Activated T-helper 1 cell treated with anti-CD3 and anti-CD28 coated beads, Interleukin-12 subunit alpha, Interleukin-12 subunit beta, Interleukin-2, Interleukin-4 antibody, amounts not matched to agents 30 ng/mL and 10 ng/mL and 1 ng/mL, durations not matched to agents 14 hours and 24 hours and 36 hours (primary cell): ENCODE results near the gene SLC25A22. TPM values are rescaled to one million over a fixed set of nuclear protein-coding genes. Genes with fewer than 3 reads are reported as not detected.

Source experiments
- DNase-seq: peaks from one replicate; pipeline ENCODE4 v3.0.0; 2021; ENCODE audit warnings: low spot score
- H3K27ac Mint-ChIP-seq: one replicate; pipeline ENCODE4 v1.8.0; 2021; ENCODE audit warnings: mild to moderate bottlenecking, mixed read lengths
- H3K27me3 Mint-ChIP-seq: one replicate; pipeline ENCODE4 v1.8.0; 2022; ENCODE audit warnings: mild to moderate bottlenecking, moderate library complexity, mixed read lengths; ENCODE audit not compliant: insufficient read depth
- H3K36me3 Mint-ChIP-seq: one replicate; pipeline ENCODE4 v1.8.0; 2021; ENCODE audit warnings: low read depth, mixed read lengths
- H3K4me1 Mint-ChIP-seq: one replicate; pipeline ENCODE4 v1.8.0; 2021; ENCODE audit warnings: low read depth, mixed read lengths
- H3K4me3 Mint-ChIP-seq: one replicate; pipeline ENCODE4 v1.8.0; 2021; ENCODE audit warnings: mild to moderate bottlenecking, moderate library complexity, mixed read lengths
- H3K9me3 Mint-ChIP-seq: one replicate; pipeline ENCODE4 v1.8.0; 2021; ENCODE audit warnings: mixed read lengths
- intact Hi-C: fragments of 100-400 bp; cut with micrococcal nuclease; formaldehyde crosslinking; loops from one replicate; pipeline ENCODE4 v1.15.1; 2024
- total RNA-seq: library from RNA; stranded (reverse); gene quantifications from 2 replicates; pipeline ENCODE4 v1.2.3, GENCODE V29; 2022

The SLC25A22 gene
- total RNA-seq, 1 donor from 2014 or later, result 87.6 TPM

DNA sequence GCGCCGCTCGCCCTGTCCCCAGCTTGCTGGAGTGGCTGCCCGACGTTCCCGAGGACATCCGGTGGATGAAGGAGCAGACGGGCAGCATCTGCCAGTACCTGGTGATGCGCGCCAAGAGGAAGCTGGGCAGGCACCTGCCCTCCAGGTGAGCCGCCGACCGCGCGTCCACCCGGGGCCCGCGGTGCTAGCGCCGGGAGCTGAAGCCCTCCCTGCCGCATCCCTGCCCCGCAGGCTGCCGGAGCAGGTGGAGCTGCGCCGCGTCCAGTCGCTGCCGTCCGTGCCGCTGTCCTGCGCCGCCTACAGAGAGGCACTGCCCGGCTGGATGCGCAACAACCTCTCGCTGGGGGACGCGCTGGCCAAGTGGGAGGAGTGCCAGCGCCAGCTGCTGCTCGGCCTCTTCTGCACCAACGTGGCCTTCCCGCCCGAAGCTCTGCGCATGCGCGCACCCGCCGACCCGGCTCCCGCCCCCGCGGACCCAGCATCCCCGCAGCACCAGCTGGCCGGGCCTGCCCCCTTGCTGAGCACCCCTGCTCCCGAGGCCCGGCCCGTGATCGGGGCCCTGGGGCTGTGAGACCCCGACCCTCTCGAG lies 26.3 kb upstream of the SLC25A22 start:
- no peak overlapping the region for H3K4me3 Mint-ChIP-seq
- H3K4me1 Mint-ChIP-seq, result peaks cover 6% of the 10 kb centered on the region
- peaks cover 20% of the 10 kb centered on the region for H3K27me3 Mint-ChIP-seq
- intact Hi-C loops, result no loop called here
- H3K27ac Mint-ChIP-seq, result no peak overlapping the region
- DNase-seq, result no peak
- H3K36me3 Mint-ChIP-seq, result peaks cover 2% of the 10 kb centered on the region
- no peaks in the 10 kb centered on the region for H3K9me3 Mint-ChIP-seq

DNA sequence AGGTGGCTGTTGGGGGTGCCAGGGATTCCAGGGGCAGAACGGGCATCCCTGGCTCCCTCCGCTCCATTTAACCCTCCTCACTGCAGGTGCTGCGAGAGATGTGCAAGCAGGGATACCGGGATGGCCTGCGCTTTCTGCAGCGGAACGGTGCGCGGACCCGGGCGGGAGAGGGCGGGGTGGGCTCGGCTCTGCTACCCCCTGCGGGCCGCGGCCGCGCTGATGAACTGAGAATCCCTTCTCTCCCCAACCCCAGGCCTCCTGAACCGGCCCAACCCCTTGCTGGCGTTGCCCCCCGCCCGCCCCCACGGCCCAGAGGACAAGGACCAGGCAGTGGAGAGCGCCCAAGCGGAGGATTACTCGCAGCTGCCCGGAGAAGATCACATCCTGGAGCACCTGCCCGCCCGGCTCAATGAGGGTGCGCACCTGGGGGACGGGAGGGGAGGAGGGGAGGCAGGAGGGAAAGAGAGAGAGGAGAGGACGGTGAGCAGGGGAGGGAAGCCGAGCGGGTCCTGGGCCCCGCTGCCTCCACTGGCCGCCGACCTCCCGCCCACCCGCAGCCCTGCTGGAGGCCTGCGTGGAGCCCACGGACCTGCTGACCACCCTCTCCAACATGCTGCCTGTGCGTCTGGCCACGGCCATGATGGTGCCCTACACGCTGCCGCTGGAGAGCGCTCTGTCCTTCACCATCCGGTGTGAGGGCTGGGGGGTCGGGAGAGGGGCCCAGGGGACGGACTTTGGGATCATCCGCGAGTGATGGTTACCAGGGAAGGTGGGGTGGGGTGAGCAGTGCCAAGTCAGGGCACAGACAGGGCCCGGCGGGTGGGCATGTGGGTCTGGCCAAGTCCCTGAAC lies 25.6 kb upstream of the SLC25A22 start:
- Mint-ChIP-seq H3K9me3 (no peaks in the 10 kb centered on the region), H3K4me1 (peaks cover 6% of the 10 kb centered on the region), H3K4me3 (no peak overlapping the region), H3K27me3 (peaks cover 13% of the 10 kb centered on the region), H3K27ac (no peak overlapping the region), H3K36me3 (peaks cover 2% of the 10 kb centered on the region)
- intact Hi-C loops, result no loop called here
- DNase-seq, result no peak

DNA sequence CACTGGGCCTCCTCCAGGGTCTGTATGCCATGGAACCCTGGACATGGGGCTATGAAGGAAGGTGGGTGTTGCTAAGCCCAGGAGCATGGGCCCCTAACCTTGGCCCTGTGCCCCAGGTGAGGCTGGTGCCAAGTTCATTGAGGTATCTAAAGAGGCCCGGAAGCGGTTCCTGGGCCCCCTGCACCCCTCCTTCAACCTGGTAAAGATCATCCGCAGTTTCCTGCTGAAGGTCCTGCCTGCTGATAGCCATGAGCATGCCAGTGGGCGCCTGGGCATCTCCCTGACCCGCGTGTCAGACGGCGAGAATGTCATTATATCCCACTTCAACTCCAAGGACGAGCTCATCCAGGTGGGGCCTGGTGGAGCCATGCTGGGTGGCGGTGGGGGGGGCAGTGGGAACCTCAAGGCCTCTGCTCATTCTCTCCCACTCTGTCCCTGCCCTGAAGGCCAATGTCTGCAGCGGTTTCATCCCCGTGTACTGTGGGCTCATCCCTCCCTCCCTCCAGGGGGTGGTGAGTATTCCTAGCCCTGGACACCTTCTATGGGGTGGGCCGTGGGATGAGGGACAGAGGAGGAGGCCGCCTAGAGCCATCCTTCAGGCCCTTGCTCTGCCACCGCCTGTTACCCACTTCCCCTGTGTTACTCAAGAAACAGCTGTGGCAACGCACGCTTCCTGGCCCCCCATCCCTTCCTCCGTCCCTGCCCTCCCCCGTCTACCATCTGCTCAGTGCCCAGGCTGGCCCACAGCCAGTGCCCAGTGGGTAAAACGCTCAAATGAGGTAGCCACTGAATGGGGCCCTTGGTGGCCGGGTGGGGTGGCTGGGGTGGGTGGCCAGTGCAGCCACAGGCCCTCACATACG lies 23.7 kb upstream of the SLC25A22 start:
- Mint-ChIP-seq H3K4me3 (peak overlapping the region; percentile 42), H3K27me3 (peaks cover 3% of the 10 kb centered on the region), H3K9me3 (no peaks in the 10 kb centered on the region), H3K4me1 (no peaks in the 10 kb centered on the region), H3K27ac (no peak overlapping the region), H3K36me3 (peaks cover 2% of the 10 kb centered on the region)
- no peak for DNase-seq
- intact Hi-C loops, result no loop called here

DNA sequence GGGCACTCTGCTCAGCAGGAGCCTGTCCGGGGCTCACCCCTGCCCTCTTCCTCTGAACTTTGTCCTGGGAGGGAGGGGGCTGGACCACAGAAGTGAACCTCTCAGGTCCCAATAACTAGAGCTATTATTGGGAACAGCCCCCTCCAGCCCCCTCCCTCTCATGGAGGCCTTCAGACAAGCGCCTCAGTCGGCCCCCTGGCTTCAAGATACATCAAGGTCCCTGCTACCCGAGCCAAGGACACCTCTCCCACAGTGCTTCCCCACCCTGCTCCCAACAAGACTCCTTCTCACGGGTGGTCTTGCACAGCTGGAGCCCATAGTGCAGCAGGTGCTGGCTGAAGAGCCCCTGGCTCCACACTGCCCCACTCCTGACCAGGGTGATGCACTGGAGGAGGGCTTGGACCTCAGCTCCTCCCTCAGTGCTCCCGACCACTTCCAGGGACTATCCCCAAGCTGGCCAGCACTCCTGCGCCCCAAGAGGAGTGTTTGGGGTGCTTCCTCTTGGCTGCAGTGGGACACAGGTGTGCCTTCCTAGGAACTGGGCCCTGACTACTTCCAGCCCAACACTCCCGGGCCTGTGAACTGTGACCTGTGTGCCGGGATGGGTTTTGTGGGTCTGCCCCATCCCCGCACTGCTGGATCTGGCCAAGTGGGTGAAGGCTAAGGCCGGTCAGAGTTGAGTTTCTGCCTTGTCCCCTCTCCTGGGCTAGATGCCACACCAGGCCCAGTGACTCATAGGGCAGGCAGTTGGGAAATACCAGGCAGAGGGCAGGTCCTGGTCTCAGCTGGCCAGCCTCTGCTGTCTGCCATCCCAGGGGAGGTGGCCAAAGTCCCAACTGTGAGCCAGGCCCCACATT lies 22.8 kb upstream of the SLC25A22 start:
- no peak for DNase-seq
- intact Hi-C loops, result loop anchor here (1.0 kb wide), 2 partner anchors 11 to 21 kb away; partner anchors contain the start of genes CD151, POLR2L and TSPAN4
- Mint-ChIP-seq H3K36me3 (peaks cover 2% of the 10 kb centered on the region), H3K27ac (peak overlapping the region; percentile 18), H3K4me3 (peak overlapping the region; percentile 87), H3K4me1 (no peaks in the 10 kb centered on the region), H3K27me3 (no peaks in the 10 kb centered on the region), H3K9me3 (no peaks in the 10 kb centered on the region)

DNA sequence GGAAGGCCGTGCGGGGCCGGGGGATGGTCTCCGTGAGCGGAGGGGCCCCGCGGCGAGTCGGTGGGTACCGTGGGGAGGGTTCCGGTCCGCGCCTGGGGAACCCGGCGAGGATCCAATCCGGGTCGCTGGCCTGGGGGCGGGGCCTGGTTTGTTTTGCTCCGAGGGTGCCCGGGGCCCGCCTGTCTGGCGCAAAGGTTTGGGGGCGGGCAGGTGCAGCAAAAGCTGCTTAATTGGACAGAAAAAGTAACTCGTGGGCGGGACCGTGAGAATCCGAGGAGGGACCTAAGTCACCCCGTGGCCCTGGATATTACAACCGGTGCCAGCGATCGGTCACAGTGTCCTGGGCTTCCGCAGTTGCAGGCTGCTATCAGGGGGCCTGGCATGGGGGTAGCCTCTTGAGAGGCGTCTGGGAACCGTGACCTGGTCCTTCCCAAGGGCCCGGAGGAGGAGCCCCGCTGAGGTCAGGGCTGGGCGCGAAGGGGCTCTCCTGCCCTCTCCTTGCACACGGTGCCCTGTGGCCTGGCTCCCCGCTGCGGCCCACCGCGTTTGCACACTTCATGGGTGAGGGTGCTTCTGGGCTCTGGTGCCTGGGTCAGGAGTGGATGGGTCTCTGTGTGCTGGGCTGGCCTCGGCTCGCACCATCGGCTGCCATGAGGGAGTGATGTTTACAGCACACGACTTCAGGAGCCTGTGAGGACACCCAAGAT lies 22.0 kb upstream of the SLC25A22 start:
- Mint-ChIP-seq H3K9me3 (no peaks in the 10 kb centered on the region), H3K4me1 (no peaks in the 10 kb centered on the region), H3K36me3 (peaks cover 2% of the 10 kb centered on the region), H3K4me3 (peak overlapping the region; percentile 87), H3K27ac (peak overlapping the region; percentile 81), H3K27me3 (no peaks in the 10 kb centered on the region)
- peak; percentile 92 for DNase-seq
- intact Hi-C loops, result loop anchor here (1.0 kb wide), 5 partner anchors 7 to 24 kb away; partner anchors contain the start of genes CD151, CRACR2B, POLR2L and RPLP2

DNA sequence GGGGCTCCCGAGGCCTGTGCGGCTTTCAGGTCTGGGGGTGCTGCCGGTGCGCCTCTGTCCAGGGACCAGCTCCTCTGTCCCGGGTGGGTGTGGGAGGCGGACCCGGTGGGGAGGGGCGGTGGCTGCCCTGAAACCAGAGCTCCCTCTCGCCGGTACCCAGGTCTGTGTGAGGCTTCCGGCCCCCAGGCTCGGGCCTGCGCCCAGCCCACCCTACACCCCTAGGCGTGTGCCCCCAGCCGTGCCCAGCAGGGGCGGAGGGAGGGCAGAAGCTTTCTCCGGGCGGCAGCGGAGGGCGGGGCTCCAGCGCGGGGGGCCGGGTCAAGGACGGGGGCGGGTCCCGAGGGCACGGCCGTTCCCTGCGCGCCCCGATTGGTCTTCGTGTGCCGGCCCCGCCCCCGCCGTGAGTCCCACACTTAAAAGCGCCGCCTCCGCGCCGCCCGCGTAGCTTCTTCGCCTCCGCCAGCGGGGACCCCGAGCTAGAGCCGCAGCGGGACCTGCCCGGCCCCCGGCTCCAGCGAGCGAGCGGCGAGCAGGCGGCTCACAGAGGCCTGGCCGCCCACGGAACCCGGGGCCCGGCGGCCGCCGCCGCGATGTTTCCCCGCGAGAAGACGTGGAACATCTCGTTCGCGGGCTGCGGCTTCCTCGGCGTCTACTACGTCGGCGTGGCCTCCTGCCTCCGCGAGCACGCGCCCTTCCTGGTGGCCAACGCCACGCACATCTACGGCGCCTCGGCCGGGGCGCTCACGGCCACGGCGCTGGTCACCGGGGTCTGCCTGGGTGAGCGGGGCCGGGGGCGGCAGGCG lies 21.2 kb upstream of the SLC25A22 start:
- intact Hi-C loops, result loop anchor here (1.0 kb wide), 3 partner anchors 8 to 23 kb away; partner anchors contain the start of genes CRACR2B and RPLP2
- H3K27me3 Mint-ChIP-seq, result no peaks in the 10 kb centered on the region
- peak; percentile 86 for DNase-seq
- no peaks in the 10 kb centered on the region for H3K4me1 Mint-ChIP-seq
- no peak overlapping the region for H3K27ac Mint-ChIP-seq
- no peaks in the 10 kb centered on the region for H3K36me3 Mint-ChIP-seq
- H3K9me3 Mint-ChIP-seq, result no peaks in the 10 kb centered on the region
- H3K4me3 Mint-ChIP-seq, result peak overlapping the region; percentile 87

DNA sequence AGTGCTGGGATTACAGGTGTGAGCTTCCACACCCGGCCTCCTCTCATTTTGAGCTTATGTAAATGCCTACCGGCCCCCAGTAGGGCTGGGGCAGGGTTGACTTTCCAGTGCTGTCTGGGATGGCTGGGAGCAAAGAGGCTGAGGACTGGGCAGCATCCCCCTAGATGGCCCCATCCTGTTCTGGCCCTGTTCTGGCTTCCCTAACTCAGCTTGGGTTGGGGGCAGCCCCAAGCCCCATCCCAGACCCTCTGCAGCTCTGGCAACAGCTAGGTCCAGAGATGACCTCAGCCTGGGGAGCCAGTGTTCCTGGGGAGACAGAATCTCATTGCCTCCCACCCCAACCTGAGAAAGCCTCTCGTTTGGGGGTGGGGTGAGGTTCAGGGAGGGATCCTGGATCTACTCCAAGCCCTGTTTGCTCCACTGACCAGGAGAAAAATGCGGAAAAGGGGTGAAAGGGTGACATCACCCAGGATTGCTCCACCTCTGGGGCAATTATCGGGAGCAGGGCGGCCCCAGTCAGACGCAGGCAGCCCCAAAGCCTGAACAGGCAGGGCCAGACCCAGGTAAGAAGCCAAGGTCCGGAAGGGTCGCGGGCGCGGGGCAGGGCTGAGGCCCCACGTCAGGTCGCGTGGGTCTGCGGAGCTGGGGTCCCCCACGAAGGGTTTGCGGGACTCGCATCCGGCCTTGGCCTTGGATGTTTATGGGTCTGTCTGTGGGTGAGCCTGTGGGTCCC lies 20.5 kb upstream of the SLC25A22 start, which contains the start of gene PNPLA2:
Gene PNPLA2, plus strand, starts transcription at position 519 of the 733 bp plus-strand sequence. CDS start 805 bp downstream, outside the sequence.
- H3K4me3 Mint-ChIP-seq, result peak within 1 kb of the TSS; percentile 87
- no peaks in the 10 kb centered on the region for H3K9me3 Mint-ChIP-seq
- intact Hi-C loops, result loop anchor here (1.0 kb wide), 3 partner anchors 9 to 22 kb away; partner anchors contain the start of genes CRACR2B and RPLP2
- H3K36me3 Mint-ChIP-seq, result no peaks in the 10 kb centered on the region
- H3K27ac Mint-ChIP-seq, result peak within 1 kb of the TSS; percentile 77
- DNase-seq, result no peak
- no peaks in the 10 kb centered on the region for H3K27me3 Mint-ChIP-seq
- H3K4me1 Mint-ChIP-seq, result no peaks in the 10 kb centered on the region

DNA sequence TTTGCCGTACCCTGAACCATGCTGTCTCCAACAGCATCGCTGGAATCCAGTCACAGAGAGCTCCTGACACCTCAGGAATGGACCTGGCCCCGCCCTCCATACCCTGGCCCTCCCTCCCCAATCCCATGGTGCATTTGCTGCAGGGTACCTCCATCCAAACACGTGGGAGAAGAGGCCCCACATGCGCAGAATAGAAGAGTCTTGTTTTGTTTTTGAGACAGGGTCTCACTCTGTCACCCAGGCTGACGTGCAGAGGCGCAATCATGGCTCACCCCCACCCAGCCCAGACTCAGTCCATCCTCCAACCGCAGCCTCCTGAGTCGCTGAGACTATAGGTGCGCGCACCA lies 18.3 kb upstream of the SLC25A22 start:
- no peaks in the 10 kb centered on the region for H3K9me3 Mint-ChIP-seq
- intact Hi-C loops, result no loop called here
- no peaks in the 10 kb centered on the region for H3K27me3 Mint-ChIP-seq
- no peak for DNase-seq
- H3K4me3 Mint-ChIP-seq, result no peak overlapping the region
- H3K4me1 Mint-ChIP-seq, result peaks cover 12% of the 10 kb centered on the region
- no peak overlapping the region for H3K27ac Mint-ChIP-seq
- H3K36me3 Mint-ChIP-seq, result peaks cover 17% of the 10 kb centered on the region

DNA sequence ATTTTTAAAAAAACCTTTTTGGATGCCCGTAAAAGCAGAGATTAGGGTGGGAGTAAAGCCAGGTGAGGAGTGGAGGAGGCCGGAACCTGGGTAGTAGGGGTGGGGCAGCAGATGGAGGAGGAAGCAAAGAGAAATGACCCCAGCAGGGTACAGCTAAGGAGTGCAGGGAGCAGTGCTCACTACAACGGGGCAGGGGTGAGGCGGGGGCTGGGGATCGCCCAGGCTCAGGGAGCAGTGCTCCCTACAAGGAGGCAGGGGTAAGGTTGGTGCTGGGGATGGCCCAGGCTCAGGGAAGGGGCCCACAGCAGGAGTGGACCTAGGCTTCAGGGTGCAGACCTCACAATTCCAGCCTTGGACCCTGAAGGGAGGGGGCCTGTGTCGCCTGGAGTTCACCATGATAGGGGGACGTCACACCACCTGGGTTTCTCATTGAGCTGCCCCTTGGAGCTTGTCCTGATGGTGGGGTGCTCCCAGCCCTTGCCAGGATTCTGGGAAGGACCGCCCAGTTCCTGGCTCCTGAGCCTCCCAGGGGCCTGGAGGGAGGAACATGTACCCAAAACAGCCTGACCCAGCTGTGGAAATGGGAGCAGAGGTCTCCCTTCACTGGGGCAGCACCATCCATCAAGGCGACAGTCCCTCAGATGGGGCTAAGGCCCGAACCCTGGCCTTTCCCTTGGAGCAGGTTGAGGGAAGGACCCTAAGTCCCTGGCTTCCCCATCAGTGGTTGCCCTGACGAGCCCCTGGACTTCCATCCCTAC lies 17.8 kb upstream of the SLC25A22 start:
- Mint-ChIP-seq H3K27ac (no peak overlapping the region), H3K27me3 (no peaks in the 10 kb centered on the region), H3K9me3 (no peaks in the 10 kb centered on the region), H3K4me1 (peaks cover 17% of the 10 kb centered on the region), H3K4me3 (no peak overlapping the region), H3K36me3 (peaks cover 23% of the 10 kb centered on the region)
- intact Hi-C loops, result no loop called here
- DNase-seq, result no peak

DNA sequence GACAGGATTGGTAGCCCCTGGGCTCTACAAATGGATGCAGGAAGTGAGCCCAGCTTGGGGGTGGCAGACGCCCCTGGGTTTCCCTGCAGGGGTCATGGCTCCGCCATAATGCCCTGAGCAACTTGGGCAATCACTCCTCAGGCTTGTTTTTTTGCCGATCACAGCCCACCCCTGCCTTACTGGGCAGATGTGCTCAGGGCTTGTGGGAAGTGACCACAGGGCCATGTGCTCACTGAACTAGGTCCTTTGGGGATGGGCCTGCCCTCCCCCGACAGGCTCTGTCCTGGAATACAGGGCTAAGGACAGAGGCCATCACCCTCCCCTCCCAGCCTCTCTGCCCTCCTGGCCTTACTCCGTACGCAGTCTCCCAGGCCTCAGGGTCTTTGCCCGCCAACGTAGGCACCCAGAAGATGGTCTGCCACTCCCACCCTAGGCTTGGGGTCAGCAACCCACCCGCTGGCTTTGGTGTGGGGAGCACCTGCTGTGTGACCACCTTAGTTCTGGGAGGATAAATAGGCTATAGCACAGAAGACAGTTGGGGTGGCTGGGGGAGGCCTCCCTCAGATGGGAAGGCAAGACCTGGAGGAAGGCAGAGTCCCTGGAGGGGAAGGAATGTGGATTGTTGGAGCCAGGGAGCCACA lies 15.5 kb upstream of the SLC25A22 start:
- Mint-ChIP-seq H3K9me3 (no peaks in the 10 kb centered on the region), H3K4me3 (no peak overlapping the region), H3K27ac (no peak overlapping the region), H3K27me3 (no peaks in the 10 kb centered on the region), H3K36me3 (peaks cover 29% of the 10 kb centered on the region), H3K4me1 (peaks cover 22% of the 10 kb centered on the region)
- no peak for DNase-seq
- intact Hi-C loops, result no loop called here
